OCI-LY1 (cell line): ENCODE measurements around the gene EPB41.

Experiments
- H2AFZ ChIP-seq: fragments of 200-600 bp; sonication (generic), shearing (Covaris generic); 2 replicates; pipeline ENCODE4 v1.6.0; 2014; ENCODE audit warnings: antibody characterized with exemption, mild to moderate bottlenecking, low read length
- H3F3A ChIP-seq: fragments of 200-600 bp; sonication (generic), shearing (Covaris generic); 2 replicates; pipeline ENCODE4 v1.6.0; 2014; ENCODE audit warnings: mild to moderate bottlenecking, antibody characterized with exemption, low read length, moderate library complexity; ENCODE audit not compliant: insufficient read depth
- H3K27ac ChIP-seq: fragments of 200-600 bp; sonication (generic); 2 replicates; pipeline ENCODE4 v1.5.1; 2014; ENCODE audit warnings: low read length, mixed run types, mild to moderate bottlenecking, low read depth; ENCODE audit not compliant: poor library complexity, severe bottlenecking
- H3K27me3 ChIP-seq: fragments of 200-600 bp; sonication (generic); 2 replicates; pipeline ENCODE4 v1.6.0; 2014; ENCODE audit warnings: antibody characterized with exemption, mild to moderate bottlenecking, low read length, moderate library complexity; ENCODE audit not compliant: insufficient read depth
- H3K36me3 ChIP-seq: fragments of 200-600 bp; sonication (generic); 2 replicates; pipeline ENCODE4 v1.6.1; 2014; ENCODE audit warnings: mild to moderate bottlenecking, antibody characterized with exemption, low read length, moderate library complexity, mixed read lengths; ENCODE audit not compliant: insufficient read depth
- H3K4me1 ChIP-seq: fragments of 200-600 bp; sonication (generic); 2 replicates; pipeline ENCODE4 v1.5.1; 2014; ENCODE audit warnings: mild to moderate bottlenecking, low read length, moderate library complexity; ENCODE audit not compliant: insufficient read depth, severe bottlenecking
- H3K4me2 ChIP-seq: fragments of 200-600 bp; sonication (generic), shearing (Covaris generic); 2 replicates; pipeline ENCODE4 v1.6.1; 2014; ENCODE audit warnings: low read length
- H3K4me3 ChIP-seq: fragments of 200-600 bp; sonication (generic); 2 replicates; pipeline ENCODE4 v1.5.1; 2014; ENCODE audit warnings: low read length, low read depth, mild to moderate bottlenecking, mixed read lengths; ENCODE audit not compliant: poor library complexity, severe bottlenecking
- H3K79me2 ChIP-seq: fragments of 200-600 bp; shearing (Covaris generic); 2 replicates; pipeline ENCODE4 v1.6.1; 2016; ENCODE audit warnings: mixed run types, low read length, mixed read lengths; ENCODE audit not compliant: insufficient read depth
- H3K9ac ChIP-seq: fragments of 200-600 bp; sonication (generic), shearing (Covaris generic); 2 replicates; pipeline ENCODE4 v1.6.1; 2014; ENCODE audit warnings: mild to moderate bottlenecking, low read length, mixed read lengths
- H3K9me2 ChIP-seq: fragments of 200-600 bp; sonication (generic), shearing (Covaris generic); 2 replicates; pipeline ENCODE4 v1.6.1; 2014; ENCODE audit warnings: low read depth, mild to moderate bottlenecking, low read length, mixed read lengths
- H3K9me3 ChIP-seq: fragments of 200-600 bp; shearing (Covaris generic); 2 replicates; pipeline ENCODE4 v1.6.1; 2014; ENCODE audit warnings: low read length, mixed read lengths
- H4K20me1 ChIP-seq: fragments of 200-600 bp; sonication (generic), shearing (Covaris generic); 2 replicates; pipeline ENCODE4 v1.6.0; 2016; ENCODE audit warnings: mild to moderate bottlenecking, low read length; ENCODE audit not compliant: insufficient read depth
- EZH2 ChIP-seq: fragments of 200-600 bp; sonication (generic), shearing (Covaris generic); IDR thresholded peaks from 2 replicates; pipeline ENCODE4 v1.8.0; 2017; ENCODE audit warnings: borderline replicate concordance, mixed run types, mild to moderate bottlenecking, antibody characterized with exemption, low read length, moderate library complexity, mixed read lengths
- TF ChIP-seq, protein P1 (sequence below): fragments of 200-600 bp; sonication (generic), shearing (Covaris generic); IDR thresholded peaks from 2 replicates; pipeline ENCODE4 v1.5.1; 2017; ENCODE audit warnings: mild to moderate bottlenecking, antibody characterized with exemption, low read length, moderate library complexity, mixed read lengths

Gene EPB41

DNA sequence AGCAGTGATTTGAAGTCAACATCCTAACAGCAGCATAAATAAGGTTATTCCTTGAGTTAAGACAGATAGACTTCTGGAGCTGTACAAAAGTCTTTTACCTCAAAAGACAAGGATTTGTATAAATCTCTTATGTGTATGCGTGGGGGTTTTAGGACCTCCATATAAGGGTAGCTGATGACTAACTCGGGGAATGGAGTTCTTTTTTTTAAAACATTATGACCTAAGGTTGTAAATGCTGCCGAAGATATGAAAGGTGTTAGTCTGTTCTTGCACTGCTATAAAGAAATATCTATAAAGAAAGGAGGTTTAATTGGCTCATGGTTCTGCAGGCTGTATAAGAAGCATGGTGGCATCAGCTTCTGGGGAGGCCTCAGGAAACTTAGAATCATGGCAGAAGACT, 90.4 kb downstream of the EPB41 start:
- no peak overlapping the region for H3K27ac ChIP-seq
- no peak overlapping the region for H3K4me3 ChIP-seq
- H3K79me2 ChIP-seq, result no peaks in the 10 kb centered on the region
- no peak overlapping the region for H2AFZ ChIP-seq
- H3K27me3 ChIP-seq, result no peaks in the 10 kb centered on the region
- H3F3A ChIP-seq, result no peaks in the 10 kb centered on the region
- H3K4me2 ChIP-seq, result no peak overlapping the region
- no peaks in the 10 kb centered on the region for H3K4me1 ChIP-seq
- no peak overlapping the region for H3K9ac ChIP-seq
- no peaks in the 10 kb centered on the region for H4K20me1 ChIP-seq
- H3K9me3 ChIP-seq, result no peaks in the 10 kb centered on the region
- no peaks in the 10 kb centered on the region for H3K9me2 ChIP-seq
- TF ChIP-seq, protein P1, sequence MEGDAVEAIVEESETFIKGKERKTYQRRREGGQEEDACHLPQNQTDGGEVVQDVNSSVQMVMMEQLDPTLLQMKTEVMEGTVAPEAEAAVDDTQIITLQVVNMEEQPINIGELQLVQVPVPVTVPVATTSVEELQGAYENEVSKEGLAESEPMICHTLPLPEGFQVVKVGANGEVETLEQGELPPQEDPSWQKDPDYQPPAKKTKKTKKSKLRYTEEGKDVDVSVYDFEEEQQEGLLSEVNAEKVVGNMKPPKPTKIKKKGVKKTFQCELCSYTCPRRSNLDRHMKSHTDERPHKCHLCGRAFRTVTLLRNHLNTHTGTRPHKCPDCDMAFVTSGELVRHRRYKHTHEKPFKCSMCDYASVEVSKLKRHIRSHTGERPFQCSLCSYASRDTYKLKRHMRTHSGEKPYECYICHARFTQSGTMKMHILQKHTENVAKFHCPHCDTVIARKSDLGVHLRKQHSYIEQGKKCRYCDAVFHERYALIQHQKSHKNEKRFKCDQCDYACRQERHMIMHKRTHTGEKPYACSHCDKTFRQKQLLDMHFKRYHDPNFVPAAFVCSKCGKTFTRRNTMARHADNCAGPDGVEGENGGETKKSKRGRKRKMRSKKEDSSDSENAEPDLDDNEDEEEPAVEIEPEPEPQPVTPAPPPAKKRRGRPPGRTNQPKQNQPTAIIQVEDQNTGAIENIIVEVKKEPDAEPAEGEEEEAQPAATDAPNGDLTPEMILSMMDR, result no peak
- TF ChIP-seq EZH2, result no peak
- peaks cover 45% of the 10 kb centered on the region for H3K36me3 ChIP-seq

DNA sequence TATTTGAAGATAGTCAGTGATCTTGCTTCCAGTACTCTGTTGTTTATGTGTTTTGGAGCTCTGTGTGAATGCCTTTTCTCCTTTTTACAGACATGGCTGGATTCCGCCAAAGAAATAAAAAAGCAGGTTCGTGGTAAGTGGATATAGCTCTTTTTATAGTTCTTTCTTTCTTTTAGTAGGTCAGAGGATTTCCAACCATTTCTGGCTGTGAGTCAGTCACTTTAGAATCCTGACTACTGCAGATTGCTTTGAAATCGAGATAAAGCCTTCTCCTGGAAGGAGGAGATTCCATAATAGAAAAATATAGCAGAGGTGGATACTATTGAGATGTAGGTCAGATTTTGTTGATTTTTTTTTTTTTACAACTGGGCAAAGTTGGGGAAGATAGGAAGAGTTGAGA, 97.4 kb downstream of the EPB41 start:
- H3K4me2 ChIP-seq, result no peak overlapping the region
- H3K4me1 ChIP-seq, result no peaks in the 10 kb centered on the region
- no peaks in the 10 kb centered on the region; the same call in 1 of the 2 replicates for H3F3A ChIP-seq
- no peaks in the 10 kb centered on the region for H3K9me2 ChIP-seq
- no peak overlapping the region for H3K27ac ChIP-seq
- H3K4me3 ChIP-seq, result no peak overlapping the region
- no peaks in the 10 kb centered on the region for H3K79me2 ChIP-seq
- no peak for TF ChIP-seq EZH2
- TF ChIP-seq, protein P1, result no peak
- peaks cover 47% of the 10 kb centered on the region for H3K36me3 ChIP-seq
- H4K20me1 ChIP-seq, result no peaks in the 10 kb centered on the region
- H2AFZ ChIP-seq, result no peak overlapping the region
- H3K9ac ChIP-seq, result no peak overlapping the region
- no peaks in the 10 kb centered on the region for H3K9me3 ChIP-seq
- H3K27me3 ChIP-seq, result no peaks in the 10 kb centered on the region

DNA sequence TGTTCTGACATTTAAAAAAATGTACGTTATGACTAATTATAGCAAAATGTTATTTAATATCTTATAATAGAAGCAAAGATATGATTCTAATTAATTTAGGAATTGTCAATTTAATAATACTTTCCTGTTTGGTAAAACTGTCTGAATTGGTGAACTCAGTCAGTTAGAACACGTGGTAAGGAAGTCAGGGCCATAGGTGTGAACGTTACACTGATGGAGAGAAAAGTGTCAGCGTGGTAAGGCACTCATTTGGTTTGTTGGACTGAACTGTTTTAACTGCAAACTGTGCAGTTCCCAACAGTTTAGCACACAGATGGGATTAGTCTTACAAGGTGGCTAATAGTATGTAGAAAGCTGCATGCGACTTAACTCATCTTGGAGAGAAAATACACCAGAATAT, 102.9 kb downstream of the EPB41 start:
- Histone ChIP-seq H3K79me2 (no peaks in the 10 kb centered on the region), H3K27ac (no peak overlapping the region), H3K9ac (no peak overlapping the region)

More for the DNA sequence above, 102.9 kb downstream of the EPB41 start:
- Histone ChIP-seq H3K4me2 (no peak overlapping the region), H3K9me2 (no peaks in the 10 kb centered on the region), H3K4me1 (no peaks in the 10 kb centered on the region), H2AFZ (no peak overlapping the region), H3F3A (no peaks in the 10 kb centered on the region; the same call in 1 of the 2 replicates), H4K20me1 (no peaks in the 10 kb centered on the region), H3K4me3 (no peak overlapping the region), H3K27me3 (no peaks in the 10 kb centered on the region), H3K9me3 (no peaks in the 10 kb centered on the region), H3K36me3 (peaks cover 61% of the 10 kb centered on the region)
- TF ChIP-seq, protein P1, result no peak
- TF ChIP-seq EZH2, result no peak
